IPS-18c (cell line): Measurements from ENCODE around the gene ABHD5.

Experiments used
- H3K4me3 ChIP-seq: 2 replicates; pipeline ENCODE4 v1.7.0; 2013; ENCODE audit warnings: low read depth, mild to moderate bottlenecking, low read length, moderate library complexity; ENCODE audit not compliant: insufficient read depth
- H3K9me3 ChIP-seq: one replicate; pipeline ENCODE4 v1.6.1; 2013; ENCODE audit warnings: mild to moderate bottlenecking, low read length, moderate library complexity; ENCODE audit not compliant: control insufficient read depth, insufficient read depth

ABHD5 gene

DNA sequence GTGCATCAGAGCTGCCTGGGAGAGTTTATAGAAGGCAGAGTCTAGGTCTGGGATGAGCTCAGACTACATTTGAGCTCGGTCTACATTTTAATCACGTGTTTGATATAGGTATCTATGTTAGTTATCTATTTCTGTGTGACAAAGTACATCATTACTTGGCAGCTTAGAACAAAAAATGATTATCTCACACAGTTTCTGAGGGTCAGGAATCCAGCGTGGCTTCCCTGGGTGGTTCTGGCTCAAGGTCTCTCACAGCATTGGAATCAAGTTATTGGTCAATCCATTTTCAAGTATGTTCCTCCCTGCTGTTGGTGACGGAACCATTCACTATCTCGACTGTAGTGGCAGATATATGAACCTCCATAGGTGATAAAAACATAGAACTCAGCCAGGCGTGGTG, 71.7 kb downstream of the ABHD5 start:
- H3K9me3 ChIP-seq, result no peaks in the 10 kb centered on the region

DNA sequence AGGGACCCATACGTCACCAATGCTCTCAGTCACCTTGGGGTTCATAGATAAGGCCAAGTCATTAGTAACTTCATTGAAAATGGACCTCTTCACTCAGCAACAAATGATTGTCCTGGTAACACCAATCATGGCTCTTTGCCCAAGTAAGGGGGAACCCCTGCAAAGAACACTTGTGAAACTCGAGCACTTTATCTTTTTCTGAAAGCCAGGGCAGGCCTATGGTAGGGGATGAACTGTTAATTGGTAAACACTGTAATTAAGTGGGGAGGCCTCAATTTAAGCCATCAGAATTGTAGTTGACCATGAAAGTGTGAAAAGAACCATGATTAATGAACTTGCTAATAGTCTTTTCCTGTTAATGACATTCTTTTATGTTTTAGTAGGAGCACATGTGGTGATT, 73.3 kb downstream of the ABHD5 start:
- H3K4me3 ChIP-seq, result no peak overlapping the region
- H3K9me3 ChIP-seq, result no peaks in the 10 kb centered on the region

More for the DNA sequence above, 71.7 kb downstream of the ABHD5 start:
- H3K4me3 ChIP-seq, result no peak overlapping the region

DNA sequence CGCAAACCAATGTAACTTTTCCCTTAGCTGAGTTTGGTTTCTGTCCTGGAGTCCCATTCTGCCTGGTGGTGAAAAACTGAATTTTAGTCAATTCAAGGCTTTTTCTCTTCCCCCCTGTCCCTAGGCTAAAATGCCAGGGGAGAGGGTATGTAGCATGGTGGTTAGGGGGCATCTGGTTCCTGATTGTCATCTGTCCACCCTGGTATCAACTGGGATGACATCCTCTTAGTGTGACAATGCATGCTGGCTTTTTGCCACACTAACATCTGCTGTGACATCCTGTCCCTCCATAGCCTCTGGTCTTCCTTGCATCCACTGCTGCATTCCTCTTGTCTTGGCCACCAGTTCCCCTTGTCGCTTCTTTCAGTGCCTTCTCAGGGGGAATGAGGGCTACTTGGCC, 73.7 kb downstream of the ABHD5 start:
- H3K9me3 ChIP-seq, result no peaks in the 10 kb centered on the region
- H3K4me3 ChIP-seq, result no peak overlapping the region

GRCh38 chr3:43765521-43765971, 74.8 kb downstream of the ABHD5 start:
- Histone ChIP-seq H3K4me3 (no peak overlapping the region), H3K9me3 (no peaks in the 10 kb centered on the region)

GRCh38 chr3:43766672-43767465, 76.1 kb downstream of the ABHD5 start:
- Histone ChIP-seq H3K4me3 (no peak overlapping the region), H3K9me3 (no peaks in the 10 kb centered on the region)

DNA sequence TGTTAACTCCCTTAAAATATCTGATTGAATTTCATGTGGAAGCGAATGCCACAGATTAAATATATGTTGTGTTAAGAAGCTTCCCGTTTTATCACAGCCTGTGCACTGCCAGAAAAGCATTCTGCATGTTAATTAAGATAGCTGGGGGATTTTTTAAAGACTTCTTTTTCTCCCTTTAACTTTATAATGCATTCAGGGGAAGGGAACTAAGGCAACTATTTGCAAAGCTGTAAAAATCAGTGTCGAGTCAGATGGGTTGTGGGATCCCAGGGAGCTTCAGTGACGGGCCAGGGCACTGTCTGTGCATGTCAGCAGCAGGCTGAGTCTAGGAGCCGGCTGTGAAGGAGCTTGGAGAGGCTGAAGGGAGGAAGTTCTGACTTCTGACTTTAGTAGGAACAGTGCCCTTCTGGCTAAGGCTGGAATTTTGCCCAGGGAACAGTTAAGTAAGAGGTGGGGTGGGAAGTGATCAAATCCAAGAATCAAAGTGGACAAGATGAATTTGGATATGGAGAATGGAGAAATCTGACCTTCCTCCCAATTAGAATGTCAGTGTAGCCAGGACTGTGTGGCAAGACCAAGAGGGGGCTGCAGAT, 77.7 kb downstream of the ABHD5 start:
- Histone ChIP-seq H3K9me3 (no peaks in the 10 kb centered on the region), H3K4me3 (no peak overlapping the region)

DNA sequence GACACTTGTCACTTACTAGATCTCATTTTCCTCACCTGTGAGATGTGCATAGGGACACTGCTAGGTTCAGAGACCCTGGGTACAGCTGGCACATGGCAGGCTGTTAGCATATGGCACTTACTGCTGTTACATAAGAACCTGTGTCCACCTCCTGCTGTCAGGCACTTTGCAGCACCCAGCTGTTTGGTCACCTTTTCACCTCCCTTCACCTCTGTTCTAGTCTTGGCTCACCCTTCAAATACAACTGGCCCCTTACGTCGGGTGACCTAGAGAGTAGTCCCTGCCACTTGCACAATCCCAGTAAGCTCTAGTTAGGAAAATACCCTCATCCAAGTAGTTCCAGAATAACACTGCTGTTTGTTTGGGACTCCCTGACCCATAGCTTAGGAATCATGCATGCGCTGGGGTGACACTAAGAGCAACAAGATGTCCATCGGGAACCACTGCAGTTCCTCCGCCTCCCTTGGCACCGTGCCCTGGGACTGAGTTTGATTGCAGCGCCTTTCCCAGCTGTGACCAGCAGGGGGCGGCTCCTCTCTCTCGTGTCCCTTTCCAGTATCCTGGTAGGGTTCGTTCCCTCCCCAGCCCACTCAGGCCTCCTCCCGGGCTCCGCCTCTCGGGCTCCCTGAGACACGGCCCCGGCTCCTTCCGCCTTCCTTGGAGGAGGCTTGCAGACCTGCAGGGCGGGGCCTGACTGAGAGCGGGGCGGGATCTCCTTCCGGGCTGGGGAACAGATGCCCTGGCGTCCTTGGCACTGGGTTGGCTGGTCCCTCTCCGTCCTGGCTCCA, 78.6 kb downstream of the ABHD5 start:
- Histone ChIP-seq H3K9me3 (no peaks in the 10 kb centered on the region), H3K4me3 (peak overlapping the region; percentile 34; the same call in 1 of the 2 replicates)

DNA sequence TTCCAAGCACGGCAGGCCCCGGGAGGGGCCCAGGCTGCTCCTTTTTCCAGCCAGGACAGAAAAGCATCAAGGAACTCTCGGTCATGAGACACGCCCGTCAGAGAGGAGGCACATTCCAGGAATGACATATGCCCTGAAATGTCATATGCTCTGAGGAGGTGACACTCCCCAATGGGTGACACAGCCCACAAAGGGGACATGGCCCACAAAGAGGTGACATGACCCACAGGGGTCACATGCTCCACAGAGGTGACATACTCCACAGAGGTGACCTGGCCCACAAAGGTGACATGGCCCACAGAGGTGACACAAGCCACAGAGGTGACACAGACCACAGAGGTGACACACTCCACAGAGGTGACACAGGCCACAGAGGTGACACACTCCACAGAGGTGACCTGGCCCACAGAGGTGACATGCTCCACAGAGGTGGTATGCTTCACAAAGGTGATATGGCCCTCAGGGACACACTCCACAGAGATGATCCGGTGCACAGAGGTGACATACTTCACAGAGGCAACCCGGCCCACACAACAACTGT, 79.2 kb downstream of the ABHD5 start:
- Histone ChIP-seq H3K4me3 (peak overlapping the region; percentile 34), H3K9me3 (no peaks in the 10 kb centered on the region)

- no peaks in the 10 kb centered on the region for H3K9me3 ChIP-seq
- no peak overlapping the region for H3K4me3 ChIP-seq
Observed at GRCh38 chr3:43770426-43771103, 79.8 kb downstream of the ABHD5 start.

- Histone ChIP-seq H3K9me3 (no peaks in the 10 kb centered on the region), H3K4me3 (no peak overlapping the region)
Observed at GRCh38 chr3:43771610-43772009, 80.9 kb downstream of the ABHD5 start.

DNA sequence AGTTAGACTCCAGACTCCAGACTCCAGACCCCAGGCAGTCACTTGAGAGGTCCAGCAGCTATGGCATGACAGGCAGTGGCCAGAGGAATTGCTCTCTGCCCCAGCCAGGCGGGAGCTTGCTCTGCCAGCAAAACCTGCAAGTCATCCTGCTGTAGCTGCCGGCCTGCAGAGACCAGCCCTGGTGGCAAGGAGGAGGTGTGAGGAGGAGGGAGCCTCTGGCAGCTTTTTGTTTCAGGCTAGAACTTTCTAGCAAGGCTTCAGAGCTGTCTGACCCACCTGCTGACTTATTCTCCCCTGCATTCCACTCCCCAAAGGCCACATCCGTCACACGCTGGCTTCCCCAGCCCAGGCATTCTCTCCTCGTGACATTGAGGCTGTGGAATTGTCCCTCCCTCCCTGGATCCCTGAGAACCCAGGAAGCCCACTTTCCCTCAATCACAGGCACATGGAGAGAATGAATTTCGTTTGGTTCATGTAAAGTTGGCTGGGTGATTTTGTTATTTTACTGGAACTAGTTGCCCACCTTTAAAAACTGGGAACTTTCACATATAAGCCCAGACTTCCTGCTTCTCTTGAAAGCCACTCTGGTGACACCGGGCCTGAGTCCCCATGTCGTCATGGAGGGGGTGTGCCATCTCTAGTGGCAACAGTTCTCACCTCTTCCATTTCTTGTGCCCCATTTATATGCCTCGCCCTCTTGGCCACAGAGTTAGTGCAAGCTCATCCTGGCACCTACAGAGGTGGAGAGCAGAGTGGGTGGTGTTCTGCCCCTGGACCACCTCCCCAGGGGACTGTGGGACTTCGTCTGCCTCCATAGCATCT, 82.7 kb downstream of the ABHD5 start:
- H3K9me3 ChIP-seq, result no peaks in the 10 kb centered on the region
- no peak overlapping the region for H3K4me3 ChIP-seq

GRCh38 chr3:43774799-43775198, 84.1 kb downstream of the ABHD5 start:
- Histone ChIP-seq H3K9me3 (no peaks in the 10 kb centered on the region), H3K4me3 (no peak overlapping the region)

DNA sequence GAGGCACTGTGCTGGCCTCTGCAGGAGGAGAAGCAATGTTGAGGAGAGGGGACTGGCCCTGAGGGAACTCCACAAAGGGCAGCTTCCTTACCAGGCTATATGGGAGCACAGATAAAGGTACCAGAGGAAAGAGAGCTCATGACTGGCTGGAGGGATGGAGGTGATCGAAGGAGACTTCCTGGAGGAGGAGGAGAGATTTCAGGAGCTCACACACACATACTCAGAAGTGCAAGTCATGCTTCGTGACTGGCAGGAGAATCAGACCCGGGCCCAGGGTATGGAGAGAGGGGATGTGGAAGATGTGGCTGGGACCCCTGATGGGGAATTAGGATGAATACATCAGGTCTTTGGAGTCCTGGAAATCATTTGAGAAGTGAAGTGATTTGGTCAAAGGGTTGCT, 85.4 kb downstream of the ABHD5 start:
- Histone ChIP-seq H3K4me3 (no peak overlapping the region), H3K9me3 (no peaks in the 10 kb centered on the region)

GRCh38 chr3:43779850-43780249, 89.1 kb downstream of the ABHD5 start:
- no peak overlapping the region for H3K4me3 ChIP-seq
- no peaks in the 10 kb centered on the region for H3K9me3 ChIP-seq

- Histone ChIP-seq H3K9me3 (no peaks in the 10 kb centered on the region), H3K4me3 (no peak overlapping the region)
Observed at GRCh38 chr3:43782541-43782940, 91.8 kb downstream of the ABHD5 start.
